ENCODE results near the gene HEXIM1.
A peak's percentile ranks its signal among the peaks of the same experiment; 100 is the strongest.

HEXIM1 gene

DNA sequence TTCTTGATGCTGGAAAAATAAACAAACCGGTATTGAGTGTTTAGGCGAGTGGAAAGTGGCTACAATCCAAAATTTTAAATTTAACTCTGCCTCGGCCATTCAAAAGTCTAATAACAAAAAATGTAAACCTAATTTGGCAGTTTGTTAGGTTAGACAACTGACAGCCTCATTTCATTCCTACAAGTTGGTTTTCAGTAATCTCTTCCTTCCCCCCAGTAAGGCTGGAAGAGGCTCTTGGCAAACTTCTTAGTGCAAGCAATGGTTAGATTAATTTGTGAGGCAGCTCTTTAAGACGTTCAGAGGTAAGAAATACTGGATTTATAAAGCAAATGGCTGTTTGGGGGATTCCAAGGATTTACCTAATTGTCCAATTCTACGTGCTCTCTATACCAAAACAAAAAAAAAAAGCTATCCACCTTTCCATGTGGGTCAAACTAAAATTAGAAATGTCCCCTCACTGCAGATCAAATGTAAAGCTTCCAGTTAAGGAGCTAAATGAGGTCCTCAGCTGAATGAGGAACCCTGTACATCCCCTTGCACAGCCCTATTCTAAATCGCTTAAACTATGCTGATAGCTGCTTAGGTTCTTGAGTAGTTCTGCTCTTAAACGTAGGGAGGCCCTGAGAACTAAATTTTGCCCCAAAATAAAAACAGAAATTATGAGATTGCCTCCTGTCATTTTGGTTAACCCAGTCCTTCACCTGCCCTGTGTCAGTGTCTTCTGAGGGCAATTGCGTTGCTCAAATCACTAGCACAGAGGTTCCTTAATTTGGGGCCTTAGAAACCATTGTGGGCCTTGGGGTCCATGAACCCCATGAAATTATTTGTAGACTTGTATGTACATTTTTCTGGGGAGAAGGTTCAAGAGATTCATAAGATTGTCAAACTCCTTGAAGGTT is 2.9 kb downstream of the HEXIM1 start:
- no peak for FAIRE-seq
- DNase-seq (ENCODE audit: insufficient read length): no peak
- TF ChIP-seq TAF1 (IDR thresholded peaks at IDR 0.05; ENCODE audit: borderline replicate concordance, low read depth, low read length) (no peak), POLR2AphosphoS5 (IDR thresholded peaks at IDR 0.05; ENCODE audit: low read depth, low read length) (no peak), POLR2A (IDR thresholded peaks at IDR 0.05; ENCODE audit: low read depth, low read length) (no peak)

DNA sequence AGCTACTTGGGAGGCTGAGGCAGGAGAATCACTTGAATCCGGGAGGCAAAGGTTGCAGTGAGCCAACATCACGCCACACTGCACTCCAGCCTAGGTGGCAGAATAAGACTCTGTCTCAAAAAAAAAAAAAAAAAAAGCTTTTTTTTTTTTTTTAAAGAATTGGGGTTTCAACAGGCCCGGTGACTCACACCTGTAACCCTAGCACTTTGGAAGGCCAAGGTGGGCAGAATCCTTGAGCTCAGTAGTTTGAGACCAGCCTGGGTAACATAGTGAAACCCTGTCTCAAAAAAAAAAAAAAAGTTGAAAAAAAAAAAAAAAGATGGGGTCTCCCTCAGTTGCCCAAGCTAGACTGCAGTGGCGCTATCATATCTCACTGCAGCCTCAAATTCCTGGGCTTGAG is 6.8 kb downstream of the HEXIM1 start:
- DNase-seq (ENCODE audit: insufficient read length): no peak
- TF ChIP-seq POLR2AphosphoS5 (IDR thresholded peaks at IDR 0.05; ENCODE audit: low read depth, low read length): no peak
- TF ChIP-seq TAF1 (IDR thresholded peaks at IDR 0.05; ENCODE audit: borderline replicate concordance, low read depth, low read length): no peak
- TF ChIP-seq POLR2A (IDR thresholded peaks at IDR 0.05; ENCODE audit: low read depth, low read length): no peak

DNA sequence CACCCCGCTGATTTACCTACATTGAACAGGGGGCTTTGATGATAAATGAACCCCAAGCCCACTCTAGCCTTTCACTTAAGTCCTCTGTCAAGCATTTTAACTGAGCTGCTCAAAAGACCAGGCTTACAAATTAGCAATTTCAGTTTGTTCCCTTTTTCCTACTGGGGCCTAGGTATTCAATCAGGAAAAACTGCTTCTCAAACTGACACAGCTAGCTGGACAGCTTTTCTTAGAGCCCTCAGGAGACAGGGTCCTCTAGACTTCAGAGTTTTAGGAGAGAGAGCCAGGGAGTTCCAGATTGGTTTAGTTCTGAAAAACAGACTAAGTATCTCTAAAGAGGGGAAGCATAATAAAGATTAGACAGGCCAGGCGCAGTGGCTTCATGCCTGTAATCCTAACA is 7.2 kb downstream of the HEXIM1 start:
- TF ChIP-seq POLR2AphosphoS5 (IDR thresholded peaks at IDR 0.05; ENCODE audit: low read depth, low read length) (no peak), POLR2A (IDR thresholded peaks at IDR 0.05; ENCODE audit: low read depth, low read length) (no peak), TAF1 (IDR thresholded peaks at IDR 0.05; ENCODE audit: borderline replicate concordance, low read depth, low read length) (no peak)
- FAIRE-seq (no peak), DNase-seq (ENCODE audit: insufficient read length) (no peak)

More for the DNA sequence above, 6.8 kb downstream of the HEXIM1 start:
- FAIRE-seq: no peak

DNA sequence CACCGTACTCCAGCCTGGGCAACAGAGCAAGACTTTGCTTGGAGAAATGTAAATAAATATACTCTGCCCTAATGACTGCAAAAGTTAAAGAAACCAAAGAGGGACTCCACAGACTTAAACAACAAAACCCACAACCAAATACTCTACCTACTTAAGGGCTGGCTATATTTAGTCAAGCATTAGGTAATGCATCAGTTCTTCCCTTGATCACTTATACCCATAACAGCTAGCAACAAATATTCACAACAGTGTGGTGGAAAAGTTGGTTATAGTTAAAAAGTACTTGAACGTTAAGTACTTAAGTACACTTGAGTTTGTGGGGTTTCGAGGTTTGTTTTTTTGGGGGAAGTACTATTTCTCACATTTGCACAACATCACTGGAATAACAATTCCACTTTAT is 8.0 kb downstream of the HEXIM1 start:
- FAIRE-seq (no peak), DNase-seq (ENCODE audit: insufficient read length) (no peak)
- TF ChIP-seq TAF1 (IDR thresholded peaks at IDR 0.05; ENCODE audit: borderline replicate concordance, low read depth, low read length) (no peak), POLR2AphosphoS5 (IDR thresholded peaks at IDR 0.05; ENCODE audit: low read depth, low read length) (no peak), POLR2A (IDR thresholded peaks at IDR 0.05; ENCODE audit: low read depth, low read length) (no peak)

DNA sequence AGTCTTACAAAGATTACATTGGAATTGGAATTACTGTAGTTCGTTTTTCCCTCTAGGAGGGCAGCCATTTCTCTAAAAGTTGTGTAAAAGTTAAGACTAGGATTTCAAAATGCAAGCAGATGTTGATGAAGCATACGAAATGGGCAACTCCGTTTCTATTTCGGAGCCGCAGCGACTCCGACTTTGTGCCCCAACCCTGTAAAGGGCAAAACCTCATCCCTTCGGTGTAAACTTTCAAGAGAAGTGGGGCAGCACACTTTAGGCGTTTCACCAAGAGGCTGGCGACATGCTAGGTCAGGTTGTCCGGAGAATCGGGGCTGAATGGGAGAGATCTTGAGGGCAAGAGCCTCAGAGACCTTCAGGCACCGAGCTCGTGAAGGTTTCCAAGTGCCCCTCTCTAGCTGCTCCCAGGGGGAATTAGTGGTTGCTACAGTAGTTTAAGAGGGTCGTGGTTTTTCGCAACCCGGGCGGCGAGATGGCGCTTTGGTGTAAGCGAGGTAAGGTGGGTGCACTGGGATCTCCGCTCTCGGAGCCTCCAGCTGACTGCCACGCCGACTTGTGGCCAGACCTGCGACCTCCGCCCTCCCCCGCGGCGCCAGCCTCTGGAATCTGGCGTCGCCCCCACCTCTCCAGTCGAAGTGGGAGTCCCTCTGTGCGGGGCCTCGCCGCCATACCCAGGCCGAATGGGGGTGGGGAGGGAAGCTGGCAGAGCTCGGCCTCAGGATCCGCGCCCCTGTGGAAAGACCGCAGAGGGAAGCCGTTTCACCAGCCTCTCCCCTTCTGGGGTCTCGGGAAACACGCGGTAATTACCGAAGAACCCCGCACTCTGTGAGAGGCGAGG is 12.4 kb downstream of the HEXIM1 start:
- FAIRE-seq: peak; percentile 46
- TF ChIP-seq TAF1 (IDR thresholded peaks at IDR 0.05; ENCODE audit: borderline replicate concordance, low read depth, low read length) (no peak; the same call in 1 of the 2 replicates), POLR2A (IDR thresholded peaks at IDR 0.05; ENCODE audit: low read depth, low read length) (no peak; the same call in none of the 2 replicates), POLR2AphosphoS5 (IDR thresholded peaks at IDR 0.05; ENCODE audit: low read depth, low read length) (peak; percentile 51; the same call in 1 of the 2 replicates)
- no peak for DNase-seq (ENCODE audit: insufficient read length)

DNA sequence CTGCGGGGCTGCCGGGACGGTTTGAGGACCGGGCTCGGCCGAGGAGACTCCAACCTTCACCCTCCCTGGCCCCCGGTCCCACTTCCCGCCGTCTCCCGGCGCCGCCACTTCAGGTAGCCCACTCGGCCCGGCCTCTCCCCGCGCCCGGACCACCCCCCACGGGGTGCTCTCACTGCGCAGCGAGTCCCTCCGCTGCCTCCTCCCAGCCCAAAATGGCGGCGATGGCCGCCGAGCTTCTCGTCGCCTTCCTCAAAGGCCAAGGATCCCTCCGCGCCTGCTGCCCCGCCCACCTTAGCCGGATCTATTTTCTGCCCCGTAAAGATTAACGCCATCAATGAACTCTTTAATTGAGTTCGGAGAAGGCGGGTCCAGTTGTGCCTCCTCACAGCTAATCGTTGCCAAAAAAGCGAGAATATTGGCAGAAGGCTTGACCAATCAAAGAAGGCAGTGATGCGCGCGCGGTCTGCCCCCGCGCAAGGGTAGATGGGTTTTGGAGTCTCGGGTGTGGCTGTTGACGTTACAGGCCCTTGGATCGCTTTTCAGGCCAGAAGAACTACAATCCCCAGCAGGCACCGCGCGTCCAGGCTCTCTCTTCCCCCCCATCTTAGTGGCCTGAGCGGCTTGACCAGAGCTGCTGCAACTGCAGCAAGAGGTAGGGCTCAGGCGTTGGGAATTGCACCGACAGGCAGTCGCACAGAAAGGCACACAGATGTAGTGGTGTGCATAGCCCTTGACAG is 13.2 kb downstream of the HEXIM1 start, which contains the start of gene HEXIM2:
TSS of gene HEXIM2 (plus strand) at position 588 of the 737 bp plus-strand sequence. CDS start 919 bp downstream, outside the sequence.
- FAIRE-seq: peak; percentile 94

DNA sequence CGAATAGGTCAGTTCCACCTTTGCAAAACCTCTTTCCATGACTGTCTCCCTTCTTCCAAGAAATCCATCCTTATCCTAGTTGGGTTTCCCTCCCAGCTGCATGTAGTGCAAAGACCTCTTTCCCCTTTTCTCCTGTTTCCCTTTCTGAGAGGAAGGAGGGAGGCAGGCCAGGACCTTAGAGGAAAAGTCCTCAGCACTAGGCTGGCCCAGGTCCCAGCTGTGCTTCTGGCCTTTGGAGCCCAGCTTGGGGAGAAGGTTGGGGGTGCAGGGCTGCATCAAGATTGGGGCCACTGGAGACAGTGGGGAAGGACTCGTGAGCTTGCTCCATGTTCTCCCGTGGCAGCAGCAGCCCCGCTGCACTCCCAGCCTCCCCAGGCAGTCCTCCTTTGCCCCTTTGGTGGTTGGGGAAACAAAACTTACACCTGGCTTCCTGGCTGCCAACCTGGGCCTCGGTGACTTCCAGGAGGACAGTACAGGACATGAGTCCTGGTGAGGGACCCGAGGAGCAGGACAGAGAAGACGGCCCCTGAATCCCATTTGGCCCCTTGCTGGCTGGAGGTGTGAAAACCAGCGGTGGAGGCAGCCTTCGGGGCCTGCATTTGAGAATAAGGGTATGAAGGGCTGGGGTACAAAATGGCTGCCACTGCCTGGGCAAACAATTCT is 13.9 kb downstream of the HEXIM1 start:
- TF ChIP-seq POLR2AphosphoS5 (IDR thresholded peaks at IDR 0.05; ENCODE audit: low read depth, low read length) (no peak), TAF1 (IDR thresholded peaks at IDR 0.05; ENCODE audit: borderline replicate concordance, low read depth, low read length) (no peak), POLR2A (IDR thresholded peaks at IDR 0.05; ENCODE audit: low read depth, low read length) (no peak)
- no peak for DNase-seq (ENCODE audit: insufficient read length)
- FAIRE-seq: no peak

More for the DNA sequence above, 13.2 kb downstream of the HEXIM1 start, which contains the start of gene HEXIM2:
- peak; percentile 94 for DNase-seq (ENCODE audit: insufficient read length)
- TF ChIP-seq POLR2AphosphoS5 (IDR thresholded peaks at IDR 0.05; ENCODE audit: low read depth, low read length) (peak; percentile 80; the same call in 1 of the 2 replicates), POLR2A (IDR thresholded peaks at IDR 0.05; ENCODE audit: low read depth, low read length) (peak; percentile 93), TAF1 (IDR thresholded peaks at IDR 0.05; ENCODE audit: borderline replicate concordance, low read depth, low read length) (peak; percentile 98)

DNA sequence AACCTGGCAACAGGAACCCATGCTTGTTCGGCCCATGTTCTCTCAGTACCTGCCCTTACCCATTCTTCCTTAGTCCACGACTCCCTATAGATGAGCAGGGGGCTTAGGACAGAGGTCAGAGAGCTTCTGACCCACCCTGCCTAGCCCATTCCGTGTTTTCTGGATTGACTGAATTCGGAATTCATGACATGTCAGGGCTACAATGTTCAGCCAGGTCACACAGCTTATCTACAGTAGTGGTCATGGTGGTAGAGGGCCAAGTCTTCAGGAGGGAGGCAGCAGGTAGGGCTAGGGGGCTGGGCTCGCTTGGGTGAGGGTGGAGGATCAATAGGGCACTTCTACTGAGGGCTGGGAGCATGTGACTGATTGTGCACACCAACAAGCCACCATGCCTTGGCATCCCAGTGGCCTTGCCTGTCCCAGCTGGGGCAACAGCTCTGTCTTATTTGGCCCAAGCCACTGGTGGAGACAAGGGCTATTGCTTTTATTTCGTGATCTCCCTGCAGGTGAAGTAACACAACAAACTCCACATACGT is 16.5 kb downstream of the HEXIM1 start:
- DNase-seq (ENCODE audit: insufficient read length) (no peak), FAIRE-seq (no peak)
- TF ChIP-seq POLR2AphosphoS5 (IDR thresholded peaks at IDR 0.05; ENCODE audit: low read depth, low read length): no peak
- no peak for TF ChIP-seq POLR2A (IDR thresholded peaks at IDR 0.05; ENCODE audit: low read depth, low read length)
- TF ChIP-seq TAF1 (IDR thresholded peaks at IDR 0.05; ENCODE audit: borderline replicate concordance, low read depth, low read length): no peak

DNA sequence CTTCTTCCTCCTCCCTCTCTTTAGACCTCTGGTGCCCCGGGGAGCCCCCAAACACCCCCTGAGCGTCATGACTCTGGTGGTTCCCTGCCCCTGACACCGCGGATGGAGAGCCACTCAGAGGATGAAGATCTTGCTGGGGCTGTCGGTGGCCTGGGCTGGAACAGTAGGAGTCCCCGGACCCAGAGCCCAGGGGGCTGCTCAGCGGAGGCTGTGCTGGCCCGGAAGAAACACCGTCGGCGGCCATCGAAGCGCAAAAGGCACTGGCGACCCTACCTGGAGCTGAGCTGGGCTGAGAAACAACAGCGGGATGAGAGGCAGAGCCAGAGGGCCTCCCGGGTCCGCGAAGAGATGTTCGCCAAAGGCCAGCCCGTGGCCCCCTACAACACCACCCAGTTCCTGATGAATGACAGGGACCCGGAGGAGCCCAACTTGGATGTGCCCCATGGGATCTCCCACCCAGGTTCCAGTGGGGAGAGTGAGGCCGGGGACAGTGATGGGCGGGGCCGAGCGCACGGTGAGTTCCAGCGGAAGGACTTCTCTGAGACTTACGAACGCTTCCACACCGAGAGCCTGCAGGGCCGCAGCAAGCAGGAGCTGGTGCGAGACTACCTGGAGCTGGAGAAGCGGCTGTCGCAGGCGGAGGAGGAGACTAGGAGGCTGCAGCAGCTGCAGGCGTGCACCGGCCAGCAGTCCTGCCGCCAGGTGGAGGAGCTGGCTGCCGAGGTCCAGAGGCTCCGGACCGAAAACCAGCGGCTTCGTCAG is 20.9 kb downstream of the HEXIM1 start:
- FAIRE-seq (no peak), DNase-seq (ENCODE audit: insufficient read length) (no peak)
- no peak for TF ChIP-seq TAF1 (IDR thresholded peaks at IDR 0.05; ENCODE audit: borderline replicate concordance, low read depth, low read length)
